OCI-LY7 (cell line): Measurements from ENCODE around the gene ANKMY1.

Experiments used
- EZH2phosphoT487 ChIP-seq: fragments of 200-600 bp; sonication (generic); IDR thresholded peaks from 2 replicates; pipeline ENCODE4 v1.6.1; 2018; ENCODE audit warnings: low read depth, borderline replicate concordance, mild to moderate bottlenecking, mixed run types, antibody characterized with exemption, low read length, moderate library complexity, mixed read lengths
- TF ChIP-seq, protein P1 (sequence below): fragments of 200-600 bp; sonication (generic); conservative IDR thresholded peaks from 2 replicates; pipeline ENCODE4 v1.5.1; 2014; ENCODE audit warnings: mild to moderate bottlenecking, antibody characterized with exemption, low read length, moderate library complexity, mixed read lengths

DNA sequence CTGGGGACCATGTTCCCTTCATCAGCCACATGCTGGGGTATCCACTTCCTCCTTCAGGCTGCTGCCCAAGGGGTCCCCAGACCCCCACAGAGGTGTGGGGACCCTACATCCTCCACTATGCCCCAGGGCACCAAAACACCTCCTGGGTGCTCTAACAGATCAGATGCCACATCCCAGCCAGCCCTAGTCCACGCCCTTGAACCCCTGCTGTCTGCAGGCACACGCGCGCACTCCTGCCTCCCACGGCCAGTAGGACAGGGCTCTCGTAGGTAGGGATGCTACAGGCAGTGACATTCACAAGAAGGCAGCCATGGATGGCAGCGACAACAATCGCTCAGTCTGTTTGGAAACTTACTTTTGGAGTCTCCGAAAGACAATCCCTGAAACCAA is 125.4 kb downstream of the ANKMY1 start:
- TF ChIP-seq, protein P1, sequence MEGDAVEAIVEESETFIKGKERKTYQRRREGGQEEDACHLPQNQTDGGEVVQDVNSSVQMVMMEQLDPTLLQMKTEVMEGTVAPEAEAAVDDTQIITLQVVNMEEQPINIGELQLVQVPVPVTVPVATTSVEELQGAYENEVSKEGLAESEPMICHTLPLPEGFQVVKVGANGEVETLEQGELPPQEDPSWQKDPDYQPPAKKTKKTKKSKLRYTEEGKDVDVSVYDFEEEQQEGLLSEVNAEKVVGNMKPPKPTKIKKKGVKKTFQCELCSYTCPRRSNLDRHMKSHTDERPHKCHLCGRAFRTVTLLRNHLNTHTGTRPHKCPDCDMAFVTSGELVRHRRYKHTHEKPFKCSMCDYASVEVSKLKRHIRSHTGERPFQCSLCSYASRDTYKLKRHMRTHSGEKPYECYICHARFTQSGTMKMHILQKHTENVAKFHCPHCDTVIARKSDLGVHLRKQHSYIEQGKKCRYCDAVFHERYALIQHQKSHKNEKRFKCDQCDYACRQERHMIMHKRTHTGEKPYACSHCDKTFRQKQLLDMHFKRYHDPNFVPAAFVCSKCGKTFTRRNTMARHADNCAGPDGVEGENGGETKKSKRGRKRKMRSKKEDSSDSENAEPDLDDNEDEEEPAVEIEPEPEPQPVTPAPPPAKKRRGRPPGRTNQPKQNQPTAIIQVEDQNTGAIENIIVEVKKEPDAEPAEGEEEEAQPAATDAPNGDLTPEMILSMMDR: no peak
- no peak for TF ChIP-seq EZH2phosphoT487
